Karpas-422 (cell line): ENCODE results near the gene TCTN1. TPM values are rescaled to one million over a fixed set of nuclear protein-coding genes. Genes with fewer than 3 reads are reported as not detected.
"Not testable (repeated sequence)": the region's sequence is repeated elsewhere in the genome, so short reads cannot be mapped to it uniquely, and the experiment has no call there.

Experiments
- DNase-seq: peaks from one replicate; pipeline ENCODE4 v3.0.0-alpha.2; 2015
- H2AFZ ChIP-seq: fragments of 200-600 bp; sonication (generic); 2 replicates; pipeline ENCODE4 v1.6.1; 2014; ENCODE audit warnings: antibody characterized with exemption, low read length, mixed read lengths
- H3K27ac ChIP-seq: fragments of 200-600 bp; sonication (generic); 2 replicates; pipeline ENCODE4 v1.5.1; 2014; ENCODE audit warnings: mild to moderate bottlenecking, low read length, moderate library complexity
- H3K27me3 ChIP-seq: fragments of 200-600 bp; sonication (generic); 2 replicates; pipeline ENCODE4 v1.6.1; 2014; ENCODE audit warnings: low read length, mixed read lengths
- H3K36me3 ChIP-seq: fragments of 200-600 bp; sonication (generic); 2 replicates; pipeline ENCODE4 v1.6.1; 2014; ENCODE audit warnings: low read length, mixed read lengths; ENCODE audit not compliant: insufficient read depth
- H3K4me1 ChIP-seq: fragments of 200-600 bp; sonication (generic); 2 replicates; pipeline ENCODE4 v1.6.1; 2014; ENCODE audit warnings: mild to moderate bottlenecking, low read length, mixed read lengths
- H3K4me2 ChIP-seq: fragments of 200-600 bp; sonication (generic); 2 replicates; pipeline ENCODE4 v1.6.1; 2014; ENCODE audit warnings: low read length, low read depth, mild to moderate bottlenecking; ENCODE audit not compliant: poor library complexity, severe bottlenecking
- H3K4me3 ChIP-seq: fragments of 200-600 bp; sonication (generic); 2 replicates; pipeline ENCODE4 v1.5.1; 2014; ENCODE audit warnings: mild to moderate bottlenecking, antibody characterized with exemption, low read length, mixed read lengths
- H3K79me2 ChIP-seq: fragments of 200-600 bp; sonication (generic); 2 replicates; pipeline ENCODE4 v1.6.1; 2014; ENCODE audit warnings: mild to moderate bottlenecking, low read length, mixed read lengths
- H3K9ac ChIP-seq: fragments of 200-600 bp; sonication (generic); 2 replicates; pipeline ENCODE4 v1.6.0; 2014; ENCODE audit warnings: low read length
- H3K9me2 ChIP-seq: fragments of 200-600 bp; sonication (generic), shearing (Covaris generic); replicated peaks from 2 replicates; pipeline ENCODE4 v1.6.0; 2014; ENCODE audit warnings: mild to moderate bottlenecking, low read length, moderate library complexity; ENCODE audit not compliant: insufficient read depth
- H3K9me3 ChIP-seq: fragments of 300-700, 200-600 bp; sonication (generic); 2 replicates; pipeline ENCODE4 v1.6.1; 2014; ENCODE audit warnings: low read length, mixed read lengths
- H4K20me1 ChIP-seq: fragments of 200-600 bp; sonication (generic); 2 replicates; pipeline ENCODE4 v1.6.1; 2014; ENCODE audit warnings: mild to moderate bottlenecking, antibody characterized with exemption, low read length, low read depth; ENCODE audit not compliant: insufficient read depth
- total RNA-seq: library from RNA; depleted of rRNA; stranded (reverse); fragments of >200 nt; shearing (Covaris generic); gene quantifications from 2 replicates; pipeline ENCODE4 v1.2.3, GENCODE V29; 2014; ENCODE audit warnings: low replicate concordance

The TCTN1 gene
- total RNA-seq, 1 experiment from 2014 or later: 31.3 TPM

DNA sequence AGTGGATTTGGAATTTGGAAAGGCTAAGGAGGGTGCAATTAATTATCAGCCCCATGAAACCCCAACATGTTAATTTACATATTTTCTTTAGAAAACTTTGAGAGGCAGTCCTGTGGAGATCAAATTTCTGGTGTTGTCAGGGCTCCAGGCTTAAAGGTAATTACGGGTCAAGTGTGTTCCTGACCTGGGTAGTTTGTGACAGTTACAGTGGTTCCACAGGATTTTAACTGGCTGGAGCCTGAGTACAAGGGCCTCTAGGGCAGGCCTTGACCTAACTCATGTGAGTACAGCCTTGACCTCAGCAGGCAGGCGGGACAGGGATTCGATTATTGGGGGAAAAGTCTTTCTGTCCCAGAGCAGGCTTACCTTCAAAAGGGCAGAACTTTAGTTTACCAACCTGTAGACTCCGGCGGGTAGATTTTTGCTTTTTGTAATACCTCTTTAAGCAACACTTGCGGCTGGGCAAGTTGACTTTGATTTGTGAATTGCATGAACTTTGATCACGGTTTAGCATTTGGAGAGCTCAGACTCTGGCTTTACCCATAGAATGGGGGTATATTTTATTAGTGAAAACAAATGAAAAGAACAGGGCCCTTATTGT lies 22.4 kb upstream of the TCTN1 start:
- H4K20me1 ChIP-seq: no peaks in the 10 kb centered on the region
- H3K9ac ChIP-seq: peak overlapping the region; percentile 37
- no peaks in the 10 kb centered on the region for H3K9me2 ChIP-seq
- H3K4me1 ChIP-seq: peaks cover 16% of the 10 kb centered on the region
- peak overlapping the region; percentile 46 for H2AFZ ChIP-seq
- H3K4me3 ChIP-seq: peak overlapping the region; percentile 21
- H3K9me3 ChIP-seq: no peaks in the 10 kb centered on the region
- H3K27me3 ChIP-seq: no peaks in the 10 kb centered on the region
- peak overlapping the region; percentile 59 for H3K4me2 ChIP-seq
- no peak for DNase-seq
- no peaks in the 10 kb centered on the region for H3K79me2 ChIP-seq
- peak overlapping the region; percentile 71 for H3K27ac ChIP-seq
- no peaks in the 10 kb centered on the region for H3K36me3 ChIP-seq

DNA sequence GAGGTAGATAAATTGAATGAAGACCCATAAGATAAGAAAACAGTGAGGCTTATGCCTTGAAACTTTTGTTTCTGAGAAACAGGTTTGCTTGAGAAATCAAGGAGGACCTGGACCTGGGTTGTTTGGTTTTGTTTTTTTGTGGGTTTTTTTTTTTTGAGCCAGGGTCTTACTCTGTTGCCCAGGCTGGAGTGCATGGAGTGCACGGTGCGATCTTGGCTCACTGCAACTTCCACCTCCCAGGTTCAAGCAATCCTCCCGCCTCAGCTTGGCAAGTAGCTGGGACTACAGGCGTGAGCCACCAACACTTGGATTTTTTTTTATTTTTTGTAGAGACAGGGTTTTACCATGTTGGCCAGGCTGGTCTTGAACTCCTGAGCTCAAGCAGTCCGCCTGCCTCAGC lies 21.9 kb upstream of the TCTN1 start:
- Histone ChIP-seq H3K27ac (peak overlapping the region; percentile 71; the same call in 1 of the 2 replicates), H2AFZ (peak overlapping the region; percentile 46), H3K4me1 (peaks cover 16% of the 10 kb centered on the region), H3K36me3 (no peaks in the 10 kb centered on the region), H3K9me2 (no peaks in the 10 kb centered on the region), H3K9me3 (no peaks in the 10 kb centered on the region), H3K4me2 (peak overlapping the region; percentile 59), H3K4me3 (no peak overlapping the region), H3K27me3 (no peaks in the 10 kb centered on the region), H4K20me1 (no peaks in the 10 kb centered on the region), H3K79me2 (no peaks in the 10 kb centered on the region), H3K9ac (no peak overlapping the region)
- DNase-seq: no peak

DNA sequence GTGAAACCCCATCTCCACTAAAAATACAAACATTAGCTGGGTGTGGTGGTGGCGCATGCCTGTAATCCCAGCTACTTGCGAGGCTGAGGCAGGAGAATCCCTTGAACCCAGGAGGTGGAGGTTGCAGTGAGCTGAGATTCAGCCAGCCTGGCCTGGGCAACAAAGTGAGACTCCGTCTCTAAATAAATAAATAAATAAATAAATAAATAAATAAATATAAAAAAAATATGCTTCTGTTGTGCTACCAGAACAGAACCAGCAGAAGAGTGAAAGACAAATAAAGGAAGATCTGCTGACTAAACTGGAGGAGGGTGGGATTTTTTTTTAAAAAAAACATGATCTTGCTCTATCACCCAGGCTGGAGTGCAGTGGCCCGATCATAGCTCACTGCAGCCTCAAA lies 21.0 kb upstream of the TCTN1 start:
- not testable (repeated sequence) for H3K9ac ChIP-seq, DNase-seq, H3K9me3 ChIP-seq, H4K20me1 ChIP-seq, H3K4me2 ChIP-seq, H3K27ac ChIP-seq, H3K79me2 ChIP-seq, H3K27me3 ChIP-seq, H3K9me2 ChIP-seq, H3K36me3 ChIP-seq, H3K4me3 ChIP-seq, H2AFZ ChIP-seq
- peaks cover 17% of the 10 kb centered on the region for H3K4me1 ChIP-seq

DNA sequence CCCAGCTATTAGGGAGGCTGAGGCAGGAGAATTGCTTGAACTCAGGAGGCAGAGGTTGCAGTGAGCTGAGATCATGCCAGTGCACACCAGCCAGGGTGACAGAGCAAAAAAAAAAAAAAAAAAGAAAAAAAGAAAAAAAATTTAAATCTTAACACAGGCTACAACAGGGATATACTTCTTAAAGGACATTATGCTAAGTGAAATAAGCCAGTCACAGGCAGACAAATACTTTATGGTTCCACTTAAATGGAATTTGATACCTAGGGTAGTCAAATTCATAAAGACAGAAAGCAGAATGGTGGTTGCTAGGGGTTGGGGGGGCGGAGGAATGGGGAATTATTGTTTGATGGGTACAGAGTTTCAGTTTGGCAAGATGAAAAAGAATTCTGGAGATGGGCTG lies 16.0 kb upstream of the TCTN1 start:
- Histone ChIP-seq H3K4me1 (peaks cover 15% of the 10 kb centered on the region), H3K9me2 (no peaks in the 10 kb centered on the region), H3K9me3 (no peaks in the 10 kb centered on the region), H3K79me2 (no peaks in the 10 kb centered on the region), H3K9ac (no peak overlapping the region), H2AFZ (no peak overlapping the region), H3K36me3 (no peaks in the 10 kb centered on the region), H3K4me2 (no peak overlapping the region), H4K20me1 (no peaks in the 10 kb centered on the region), H3K27me3 (no peaks in the 10 kb centered on the region), H3K4me3 (no peak overlapping the region), H3K27ac (no peak overlapping the region)
- no peak for DNase-seq

- H3K36me3 ChIP-seq: no peaks in the 10 kb centered on the region
- H3K9ac ChIP-seq: no peak overlapping the region
- H3K4me3 ChIP-seq: no peak overlapping the region
- H2AFZ ChIP-seq: peak overlapping the region; percentile 34; the same call in 1 of the 2 replicates
- DNase-seq: peak; percentile 34
- H4K20me1 ChIP-seq: no peaks in the 10 kb centered on the region
- no peaks in the 10 kb centered on the region for H3K9me2 ChIP-seq
- H3K9me3 ChIP-seq: no peaks in the 10 kb centered on the region
- no peaks in the 10 kb centered on the region for H3K79me2 ChIP-seq
- no peak overlapping the region for H3K4me2 ChIP-seq
- H3K4me1 ChIP-seq: peaks cover 17% of the 10 kb centered on the region
- no peak overlapping the region for H3K27ac ChIP-seq
- H3K27me3 ChIP-seq: no peaks in the 10 kb centered on the region
These were observed 14.6 kb upstream of the TCTN1 start for GRCh38 chr12:110599334-110599733.

GRCh38 chr12:110600254-110600653 lies 13.7 kb upstream of the TCTN1 start:
- H2AFZ ChIP-seq: peak overlapping the region; percentile 88
- peaks cover 22% of the 10 kb centered on the region for H3K4me1 ChIP-seq

GRCh38 chr12:110602085-110602814 lies 11.7 kb upstream of the TCTN1 start:
- H3K36me3 ChIP-seq, H3K27me3 ChIP-seq, H3K9ac ChIP-seq, H3K4me3 ChIP-seq, H3K27ac ChIP-seq, H3K9me2 ChIP-seq, H3K79me2 ChIP-seq, H3K4me2 ChIP-seq, H3K9me3 ChIP-seq, H4K20me1 ChIP-seq: not testable (repeated sequence)
- peaks cover 35% of the 10 kb centered on the region for H3K4me1 ChIP-seq
- peak overlapping the region; percentile 44; the same call in 1 of the 2 replicates for H2AFZ ChIP-seq
- DNase-seq: peak; percentile 88

More at GRCh38 chr12:110600254-110600653, 13.7 kb upstream of the TCTN1 start:
- no peaks in the 10 kb centered on the region for H4K20me1 ChIP-seq
- H3K9me3 ChIP-seq: no peaks in the 10 kb centered on the region
- H3K79me2 ChIP-seq: no peaks in the 10 kb centered on the region
- H3K4me3 ChIP-seq: no peak overlapping the region
- H3K27ac ChIP-seq: no peak overlapping the region
- H3K9me2 ChIP-seq: no peaks in the 10 kb centered on the region
- no peaks in the 10 kb centered on the region for H3K36me3 ChIP-seq
- no peaks in the 10 kb centered on the region for H3K27me3 ChIP-seq
- peak overlapping the region; percentile 37 for H3K4me2 ChIP-seq
- DNase-seq: peak; percentile 89
- H3K9ac ChIP-seq: no peak overlapping the region

- Histone ChIP-seq H2AFZ (peak overlapping the region; percentile 55), H3K4me2 (peak overlapping the region; percentile 73)
These were observed 7.7 kb upstream of the TCTN1 start for GRCh38 chr12:110606253-110606611.

More at GRCh38 chr12:110606253-110606611, 7.7 kb upstream of the TCTN1 start:
- Histone ChIP-seq H3K4me3 (peak overlapping the region; percentile 65), H3K79me2 (no peaks in the 10 kb centered on the region), H4K20me1 (no peaks in the 10 kb centered on the region), H3K9me3 (no peaks in the 10 kb centered on the region), H3K27ac (peak overlapping the region; percentile 95), H3K36me3 (no peaks in the 10 kb centered on the region), H3K9me2 (no peaks in the 10 kb centered on the region), H3K4me1 (peaks cover 19% of the 10 kb centered on the region), H3K9ac (peak overlapping the region; percentile 62), H3K27me3 (no peaks in the 10 kb centered on the region)
- DNase-seq: peak; percentile 40
